ENCODE results near the gene SSPN.

Gene SSPN

DNA sequence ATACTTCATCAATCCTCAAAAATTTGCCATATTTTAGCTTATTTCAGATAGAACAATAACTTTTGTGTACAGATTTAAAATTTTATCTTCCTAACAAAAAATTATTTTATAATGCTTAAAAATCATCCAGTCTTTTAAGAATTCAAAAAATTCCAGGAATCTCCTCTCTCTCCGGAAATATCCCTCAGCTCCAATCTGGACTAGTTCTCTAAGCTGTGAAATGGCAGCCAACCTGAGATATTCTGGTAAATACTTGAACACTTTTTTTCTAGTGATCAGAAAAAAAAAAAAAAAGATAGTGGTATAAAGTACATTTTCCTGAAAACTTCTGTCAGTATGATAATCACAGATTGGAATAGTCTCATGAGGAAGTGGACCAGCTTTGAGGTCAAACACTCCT is 57.6 kb downstream of the SSPN start:
- H3K27me3 ChIP-seq (ENCODE audit: control insufficient read depth in 1 of 2, insufficient read depth in 2 of 2, low read length in 2 of 2): no peaks in the 10 kb centered on the region
- H3K36me3 ChIP-seq (ENCODE audit: control insufficient read depth in 1 of 2, insufficient read depth in 2 of 2, low read length in 2 of 2): no peaks in the 10 kb centered on the region
- H3K4me3 ChIP-seq (ENCODE audit: low read depth in 1 of 2, low read length in 2 of 2): no peak overlapping the region
- no peak overlapping the region for H3K27ac ChIP-seq (ENCODE audit: low read depth, low read length)
- H3K9ac ChIP-seq (ENCODE audit: low read depth in 1 of 2, low read length in 2 of 2): no peak overlapping the region
- H3K4me1 ChIP-seq (ENCODE audit: control insufficient read depth in 1 of 2, insufficient read depth in 2 of 2, low read length in 2 of 2): no peaks in the 10 kb centered on the region
- H3K9me3 ChIP-seq (ENCODE audit: control insufficient read depth in 1 of 2, low read length in 2 of 2): peaks cover 6 to 8% of the 10 kb centered on the region in 2 donors

DNA sequence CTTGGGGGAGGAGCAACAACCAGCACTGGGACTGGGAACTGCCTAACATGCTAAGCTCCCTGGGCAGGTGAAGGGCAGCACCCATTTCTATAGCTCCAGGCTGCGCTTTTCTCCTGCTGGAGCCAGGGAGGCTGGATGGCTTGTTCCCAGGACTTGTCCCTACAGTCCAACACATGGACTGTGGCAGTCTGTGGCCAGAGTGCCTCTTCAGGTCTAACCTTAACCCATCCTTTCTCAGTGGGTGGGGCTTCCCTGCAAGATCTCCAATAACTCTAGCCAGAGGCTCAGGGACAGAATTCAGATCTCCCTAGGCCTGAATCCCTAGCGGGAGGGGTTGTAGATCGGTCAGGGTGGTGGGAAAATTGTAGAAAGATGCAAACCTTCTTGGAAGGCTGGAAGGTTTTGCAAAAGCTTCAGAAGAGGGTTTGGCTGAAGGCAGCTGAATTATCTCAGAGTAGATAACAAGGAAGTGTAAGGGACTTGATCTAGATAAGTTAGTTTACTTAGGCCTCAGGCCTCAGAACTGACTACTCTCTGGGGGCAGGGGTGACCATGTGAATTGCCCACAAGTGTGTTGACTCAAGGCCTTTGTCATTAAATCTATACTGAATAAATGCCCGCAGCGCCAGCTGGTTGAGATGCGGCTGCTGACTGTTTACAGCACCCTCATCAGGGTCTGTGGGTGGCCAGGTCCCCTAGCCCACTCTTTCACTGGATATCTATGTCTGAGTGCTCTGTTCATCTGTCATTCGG is 60.7 kb downstream of the SSPN start:
- H3K27ac ChIP-seq (ENCODE audit: low read depth, low read length): no peak overlapping the region
- no peaks in the 10 kb centered on the region for H3K4me1 ChIP-seq (ENCODE audit: control insufficient read depth in 1 of 2, insufficient read depth in 2 of 2, low read length in 2 of 2)
- no peak overlapping the region for H3K9ac ChIP-seq (ENCODE audit: low read depth in 1 of 2, low read length in 2 of 2)
- no peaks in the 10 kb centered on the region for H3K36me3 ChIP-seq (ENCODE audit: control insufficient read depth in 1 of 2, insufficient read depth in 2 of 2, low read length in 2 of 2)
- peaks cover 6 to 8% of the 10 kb centered on the region in 2 donors for H3K9me3 ChIP-seq (ENCODE audit: control insufficient read depth in 1 of 2, low read length in 2 of 2)
- no peaks in the 10 kb centered on the region for H3K27me3 ChIP-seq (ENCODE audit: control insufficient read depth in 1 of 2, insufficient read depth in 2 of 2, low read length in 2 of 2)
- H3K4me3 ChIP-seq (ENCODE audit: low read depth in 1 of 2, low read length in 2 of 2): no peak overlapping the region

DNA sequence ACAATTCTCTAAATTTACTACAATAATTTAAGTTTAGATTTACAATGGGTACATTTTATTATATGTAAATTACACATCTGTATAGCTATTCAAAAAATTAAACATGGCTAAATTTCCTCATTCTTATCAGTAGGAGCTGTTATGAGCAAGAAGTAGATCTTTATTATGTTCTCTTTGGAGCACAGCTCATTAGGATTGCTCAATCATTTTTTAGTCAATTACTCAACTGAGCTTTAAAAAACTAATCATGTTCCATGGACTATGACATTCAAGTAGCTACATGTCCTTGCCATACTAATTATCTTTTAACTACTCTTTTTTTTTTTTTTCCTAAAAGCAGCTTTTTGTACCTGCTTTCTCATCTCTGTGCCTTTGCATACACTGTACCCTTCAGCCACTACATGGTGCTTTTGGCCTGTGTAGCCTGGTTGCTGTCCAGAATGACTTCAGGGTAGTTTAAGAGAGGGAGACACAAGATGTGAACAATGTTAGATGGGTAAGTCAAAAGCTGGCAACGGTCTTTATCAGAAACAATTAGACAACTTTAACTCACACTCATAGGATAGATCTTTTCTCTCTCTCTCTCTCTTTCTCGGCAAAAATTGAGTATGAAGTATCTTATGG is 69.0 kb downstream of the SSPN start:
- H3K27ac ChIP-seq (ENCODE audit: low read depth, low read length): no peak overlapping the region

DNA sequence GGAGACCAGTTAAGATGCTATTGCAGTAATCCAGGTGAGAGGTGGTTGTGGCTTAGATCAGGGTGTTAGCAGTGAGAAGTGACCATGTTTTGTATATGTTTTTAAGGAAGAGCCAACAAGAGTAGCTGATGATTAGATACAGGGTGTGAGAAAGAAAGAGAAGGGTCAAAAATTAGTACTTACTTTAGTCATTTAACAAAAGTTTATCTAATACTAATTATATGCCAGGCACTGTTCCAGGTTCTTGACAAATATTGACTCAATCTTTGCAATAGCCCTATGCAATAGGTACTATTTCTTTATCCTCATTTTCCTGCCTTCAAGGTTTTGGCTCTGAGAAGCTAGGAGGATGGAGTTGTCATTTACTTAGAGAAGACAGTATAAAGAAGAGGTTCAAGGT is 70.2 kb downstream of the SSPN start:
- H3K9ac ChIP-seq (ENCODE audit: low read depth in 1 of 2, low read length in 2 of 2): no peak overlapping the region
- H3K9me3 ChIP-seq (ENCODE audit: control insufficient read depth in 1 of 2, low read length in 2 of 2): no peaks in the 10 kb centered on the region
- H3K36me3 ChIP-seq (ENCODE audit: control insufficient read depth in 1 of 2, insufficient read depth in 2 of 2, low read length in 2 of 2): no peaks in the 10 kb centered on the region
- H3K4me1 ChIP-seq (ENCODE audit: control insufficient read depth in 1 of 2, insufficient read depth in 2 of 2, low read length in 2 of 2): peaks cover 4 to 16% of the 10 kb centered on the region in 2 donors
- H3K27me3 ChIP-seq (ENCODE audit: control insufficient read depth in 1 of 2, insufficient read depth in 2 of 2, low read length in 2 of 2): no peaks in the 10 kb centered on the region
- H3K27ac ChIP-seq (ENCODE audit: low read depth, low read length): no peak overlapping the region
- H3K4me3 ChIP-seq (ENCODE audit: low read depth in 1 of 2, low read length in 2 of 2): no peak overlapping the region

More for the DNA sequence above, 69.0 kb downstream of the SSPN start:
- H3K4me1 ChIP-seq (ENCODE audit: control insufficient read depth in 1 of 2, insufficient read depth in 2 of 2, low read length in 2 of 2): peaks cover 4 to 16% of the 10 kb centered on the region in 2 donors
- no peaks in the 10 kb centered on the region for H3K36me3 ChIP-seq (ENCODE audit: control insufficient read depth in 1 of 2, insufficient read depth in 2 of 2, low read length in 2 of 2)
- H3K27me3 ChIP-seq (ENCODE audit: control insufficient read depth in 1 of 2, insufficient read depth in 2 of 2, low read length in 2 of 2): no peaks in the 10 kb centered on the region
- H3K4me3 ChIP-seq (ENCODE audit: low read depth in 1 of 2, low read length in 2 of 2): no peak overlapping the region
- no peak overlapping the region for H3K9ac ChIP-seq (ENCODE audit: low read depth in 1 of 2, low read length in 2 of 2)
- H3K9me3 ChIP-seq (ENCODE audit: control insufficient read depth in 1 of 2, low read length in 2 of 2): no peaks in the 10 kb centered on the region

DNA sequence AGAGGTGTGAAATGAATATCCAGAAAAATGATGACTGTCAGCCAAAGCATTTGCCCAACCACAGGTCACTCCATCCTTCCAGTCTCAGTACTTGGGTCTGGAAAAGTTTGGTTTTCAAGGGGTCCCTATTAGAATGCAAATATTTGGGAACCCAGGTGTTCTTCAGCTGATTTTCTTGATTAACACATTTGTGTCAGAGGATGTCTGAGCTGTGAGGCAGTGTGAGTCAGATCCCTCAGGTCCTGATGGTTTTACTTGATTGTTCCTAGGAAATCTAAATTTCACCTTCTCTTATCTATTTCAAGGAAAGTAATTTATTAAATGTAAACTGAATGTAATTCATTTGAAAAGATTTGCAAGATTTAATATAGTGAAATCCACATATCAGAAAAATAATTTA is 71.5 kb downstream of the SSPN start:
- H3K9me3 ChIP-seq (ENCODE audit: control insufficient read depth in 1 of 2, low read length in 2 of 2): no peaks in the 10 kb centered on the region
- no peak overlapping the region for H3K9ac ChIP-seq (ENCODE audit: low read depth in 1 of 2, low read length in 2 of 2)
- peaks cover 11 to 29% of the 10 kb centered on the region in 2 donors for H3K4me1 ChIP-seq (ENCODE audit: control insufficient read depth in 1 of 2, insufficient read depth in 2 of 2, low read length in 2 of 2)
- H3K27ac ChIP-seq (ENCODE audit: low read depth, low read length): no peak overlapping the region
- H3K27me3 ChIP-seq (ENCODE audit: control insufficient read depth in 1 of 2, insufficient read depth in 2 of 2, low read length in 2 of 2): no peaks in the 10 kb centered on the region
- no peak overlapping the region for H3K4me3 ChIP-seq (ENCODE audit: low read depth in 1 of 2, low read length in 2 of 2)
- no peaks in the 10 kb centered on the region for H3K36me3 ChIP-seq (ENCODE audit: control insufficient read depth in 1 of 2, insufficient read depth in 2 of 2, low read length in 2 of 2)

DNA sequence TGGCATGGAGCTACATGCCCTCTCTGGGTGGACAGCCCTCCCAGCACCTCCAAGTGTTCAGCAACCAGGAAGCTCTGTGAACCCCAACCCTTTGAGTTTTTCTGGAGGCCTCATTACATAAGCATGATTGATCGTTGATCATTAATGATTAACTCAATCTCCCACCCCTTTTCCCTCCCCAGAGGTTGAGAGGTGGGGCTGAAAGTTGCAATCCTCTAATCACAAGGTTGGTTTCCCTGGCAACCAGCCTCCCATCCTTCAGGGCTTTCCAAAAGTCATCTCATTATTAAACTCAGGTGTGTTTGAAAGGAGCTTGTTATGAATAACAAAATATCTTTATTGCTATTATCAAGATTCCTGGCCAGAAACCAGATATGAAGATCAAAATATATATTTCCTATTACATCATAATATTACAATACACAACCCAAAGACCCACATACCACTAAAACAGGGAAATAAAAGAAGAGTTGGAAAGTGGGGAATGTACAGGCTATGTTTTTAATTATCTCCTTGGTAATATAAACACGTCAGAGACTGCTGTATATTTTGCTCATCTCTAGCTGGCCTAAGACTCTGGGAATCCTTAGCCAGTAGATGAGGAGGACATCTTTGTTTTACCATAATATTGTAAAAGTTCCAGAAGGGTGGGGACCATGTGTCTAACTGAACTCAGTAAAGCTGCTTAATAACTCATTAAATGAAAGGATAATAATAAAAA is 73.6 kb downstream of the SSPN start:
- H3K9me3 ChIP-seq (ENCODE audit: control insufficient read depth in 1 of 2, low read length in 2 of 2): no peaks in the 10 kb centered on the region
- peaks cover 20 to 40% of the 10 kb centered on the region in 2 donors for H3K4me1 ChIP-seq (ENCODE audit: control insufficient read depth in 1 of 2, insufficient read depth in 2 of 2, low read length in 2 of 2)
- H3K27ac ChIP-seq (ENCODE audit: low read depth, low read length): no peak overlapping the region
- no peak overlapping the region for H3K9ac ChIP-seq (ENCODE audit: low read depth in 1 of 2, low read length in 2 of 2)
- no peak overlapping the region for H3K4me3 ChIP-seq (ENCODE audit: low read depth in 1 of 2, low read length in 2 of 2)
- no peaks in the 10 kb centered on the region for H3K27me3 ChIP-seq (ENCODE audit: control insufficient read depth in 1 of 2, insufficient read depth in 2 of 2, low read length in 2 of 2)
- H3K36me3 ChIP-seq (ENCODE audit: control insufficient read depth in 1 of 2, insufficient read depth in 2 of 2, low read length in 2 of 2): no peaks in the 10 kb centered on the region

DNA sequence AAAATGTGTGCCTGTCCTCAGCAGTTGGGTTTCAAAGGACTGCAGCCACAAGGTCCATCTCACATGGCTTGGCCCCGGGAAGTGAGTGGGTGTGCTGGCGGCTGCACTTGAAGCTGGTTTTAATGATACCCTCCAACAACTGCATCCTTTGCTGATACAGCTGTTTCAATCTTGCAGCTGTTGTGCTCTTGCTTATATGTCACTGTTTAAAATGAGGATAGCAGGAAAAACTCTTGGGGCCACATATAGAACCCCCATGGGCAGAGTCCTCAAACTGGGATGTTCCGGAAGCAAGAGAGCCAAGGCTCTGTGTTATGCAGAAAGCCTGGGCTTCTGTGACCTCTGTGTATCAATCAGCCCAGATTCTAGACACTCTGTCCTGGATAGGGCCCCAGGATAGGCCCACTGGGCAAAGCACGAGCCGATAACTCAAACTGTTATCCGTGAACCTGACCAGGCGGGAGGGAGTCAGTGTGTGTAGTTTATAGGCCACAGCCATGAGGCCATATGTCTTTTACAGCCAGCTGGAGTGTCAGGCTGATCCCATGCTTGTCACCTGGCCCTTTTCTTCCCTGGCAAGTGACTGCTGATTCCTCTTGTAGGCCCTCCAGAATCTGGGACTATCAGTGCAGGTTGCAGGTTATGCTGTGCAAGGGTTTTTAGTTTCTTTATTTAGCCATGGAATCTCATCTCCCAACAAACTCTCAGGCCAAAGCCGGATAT is 74.3 kb downstream of the SSPN start:
- no peaks in the 10 kb centered on the region for H3K36me3 ChIP-seq (ENCODE audit: control insufficient read depth in 1 of 2, insufficient read depth in 2 of 2, low read length in 2 of 2)
- no peaks in the 10 kb centered on the region for H3K9me3 ChIP-seq (ENCODE audit: control insufficient read depth in 1 of 2, low read length in 2 of 2)
- H3K4me3 ChIP-seq (ENCODE audit: low read depth in 1 of 2, low read length in 2 of 2): no peak overlapping the region
- no peak overlapping the region for H3K9ac ChIP-seq (ENCODE audit: low read depth in 1 of 2, low read length in 2 of 2)
- H3K4me1 ChIP-seq (ENCODE audit: control insufficient read depth in 1 of 2, insufficient read depth in 2 of 2, low read length in 2 of 2): peaks cover 28 to 44% of the 10 kb centered on the region in 2 donors
- no peaks in the 10 kb centered on the region for H3K27me3 ChIP-seq (ENCODE audit: control insufficient read depth in 1 of 2, insufficient read depth in 2 of 2, low read length in 2 of 2)
- H3K27ac ChIP-seq (ENCODE audit: low read depth, low read length): no peak overlapping the region

DNA sequence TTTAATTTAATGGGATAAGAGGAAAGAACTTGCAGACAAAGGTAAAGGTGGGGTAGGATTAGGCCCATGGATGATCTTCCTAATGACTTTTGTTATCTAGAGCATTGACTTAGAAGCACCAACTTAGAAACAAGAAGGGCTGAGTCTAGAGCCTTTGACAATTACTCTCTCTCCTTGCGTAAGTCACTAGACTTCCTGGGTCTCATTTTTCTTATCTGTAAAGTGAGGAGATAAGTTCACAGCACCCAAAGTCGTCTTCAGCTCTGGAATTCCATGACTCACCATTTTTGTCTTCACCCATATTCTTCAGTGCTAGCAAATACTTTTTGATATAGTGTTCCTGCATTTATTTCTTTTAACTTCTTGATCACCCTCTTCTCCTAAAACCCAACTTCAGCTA is 75.7 kb downstream of the SSPN start:
- Histone ChIP-seq H3K36me3 (ENCODE audit: control insufficient read depth in 1 of 2, insufficient read depth in 2 of 2, low read length in 2 of 2) (no peaks in the 10 kb centered on the region), H3K9ac (ENCODE audit: low read depth in 1 of 2, low read length in 2 of 2) (no peak overlapping the region), H3K27me3 (ENCODE audit: control insufficient read depth in 1 of 2, insufficient read depth in 2 of 2, low read length in 2 of 2) (no peaks in the 10 kb centered on the region), H3K4me1 (ENCODE audit: control insufficient read depth in 1 of 2, insufficient read depth in 2 of 2, low read length in 2 of 2) (peaks cover 32 to 43% of the 10 kb centered on the region in 2 donors), H3K4me3 (ENCODE audit: low read depth in 1 of 2, low read length in 2 of 2) (no peak overlapping the region), H3K9me3 (ENCODE audit: control insufficient read depth in 1 of 2, low read length in 2 of 2) (no peaks in the 10 kb centered on the region), H3K27ac (ENCODE audit: low read depth, low read length) (no peak overlapping the region)

DNA sequence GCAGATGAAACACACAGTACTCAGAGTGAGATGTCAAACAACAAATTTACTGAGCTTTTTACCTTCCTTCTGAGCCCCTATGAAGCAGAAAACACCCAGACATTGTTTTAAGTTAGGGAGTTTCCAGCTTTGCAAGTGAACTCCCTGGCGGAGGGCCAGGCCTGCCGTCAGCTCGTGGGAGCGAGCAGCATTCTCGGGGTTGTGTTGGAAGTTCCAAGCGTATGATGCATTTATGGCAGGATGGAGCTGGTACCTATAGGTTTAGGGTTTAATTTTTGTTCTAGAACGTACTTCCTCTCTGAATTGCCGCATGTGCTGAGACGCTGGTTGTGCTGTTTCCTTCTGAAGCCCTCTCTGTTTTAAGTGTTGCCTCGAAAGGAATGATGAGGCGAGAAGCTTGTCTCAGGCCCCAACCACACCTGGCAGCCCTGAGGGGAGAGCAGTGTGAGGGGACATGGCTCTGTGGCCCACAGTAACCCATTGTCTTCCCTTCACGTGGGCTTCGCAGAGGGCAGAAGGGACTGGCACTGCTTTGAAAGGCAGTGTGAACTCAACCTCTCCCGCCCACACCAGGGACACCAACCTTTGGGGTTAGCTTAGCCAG is 76.6 kb downstream of the SSPN start:
- Histone ChIP-seq H3K9ac (ENCODE audit: low read depth in 1 of 2, low read length in 2 of 2) (no peak overlapping the region), H3K9me3 (ENCODE audit: control insufficient read depth in 1 of 2, low read length in 2 of 2) (no peaks in the 10 kb centered on the region), H3K27ac (ENCODE audit: low read depth, low read length) (no peak overlapping the region), H3K4me3 (ENCODE audit: low read depth in 1 of 2, low read length in 2 of 2) (no peak overlapping the region), H3K4me1 (ENCODE audit: control insufficient read depth in 1 of 2, insufficient read depth in 2 of 2, low read length in 2 of 2) (peaks cover 32 to 43% of the 10 kb centered on the region in 2 donors), H3K27me3 (ENCODE audit: control insufficient read depth in 1 of 2, insufficient read depth in 2 of 2, low read length in 2 of 2) (no peaks in the 10 kb centered on the region), H3K36me3 (ENCODE audit: control insufficient read depth in 1 of 2, insufficient read depth in 2 of 2, low read length in 2 of 2) (no peaks in the 10 kb centered on the region)

All from duodenal mucosa (tissue), 2 donors.